ENCODE measurements around the gene MARCHF10.

DNA sequence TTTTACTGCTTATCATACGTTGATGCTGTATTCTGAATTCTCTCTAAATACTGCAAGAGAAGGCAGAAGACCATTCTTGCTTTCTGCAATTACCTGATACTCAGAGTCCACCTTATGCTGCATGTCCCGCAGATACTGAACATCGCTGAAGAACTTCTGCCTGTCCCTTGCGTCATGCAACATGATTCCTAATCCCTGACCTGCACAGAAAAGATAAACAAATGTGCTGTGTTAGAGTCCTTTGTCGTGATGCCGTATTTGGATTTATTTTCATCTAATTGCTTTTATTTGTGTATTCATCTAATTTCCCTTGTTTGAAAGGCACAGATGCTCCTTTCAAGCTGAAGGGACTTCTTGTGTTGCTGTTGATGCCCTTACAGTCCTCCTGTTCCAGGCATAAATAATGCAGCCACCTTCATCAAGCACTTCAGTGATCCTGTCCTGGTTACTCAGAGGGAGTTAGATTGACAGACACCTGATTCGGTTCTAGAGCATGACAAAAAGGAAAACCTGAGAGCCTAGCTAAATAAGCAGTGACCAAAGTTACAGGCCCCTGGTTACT, 6.5 kb downstream of the MARCHF10 start:
- TF ChIP-seq POLR2A (IDR thresholded peaks at IDR 0.05), result no peak
- no peak for TF ChIP-seq CTCF (IDR thresholded peaks at IDR 0.05)

All from testis (tissue), 2 donors.